Ectodermal cell (in vitro differentiated cells): ENCODE results near the gene TGIF2LY. TPM values are rescaled to one million over a fixed set of nuclear protein-coding genes. Genes with fewer than 3 reads are reported as not detected.
"Not testable (repeated sequence)": the region's sequence is repeated elsewhere in the genome, so short reads cannot be mapped to it uniquely, and the experiment has no call there.

Experiments used
- H3K27ac ChIP-seq: 2 replicates; pipeline ENCODE4 v1.7.0; 2013; ENCODE audit warnings: mild to moderate bottlenecking, low read depth, low read length; ENCODE audit not compliant: insufficient read depth, poor library complexity, severe bottlenecking
- H3K27me3 ChIP-seq: 2 replicates; pipeline ENCODE4 v1.7.0; 2013; ENCODE audit warnings: mild to moderate bottlenecking, low read length; ENCODE audit not compliant: insufficient read depth, control insufficient read depth, poor library complexity, severe bottlenecking
- H3K36me3 ChIP-seq: one replicate; pipeline ENCODE4 v1.7.0; 2013; ENCODE audit warnings: low read length; ENCODE audit not compliant: control insufficient read depth, insufficient read depth
- H3K4me1 ChIP-seq: one replicate; pipeline ENCODE4 v1.7.0; 2013; ENCODE audit warnings: low read length; ENCODE audit not compliant: control insufficient read depth, insufficient read depth
- H3K4me3 ChIP-seq: 2 replicates; pipeline ENCODE4 v1.7.0; 2013; ENCODE audit warnings: low read depth, low read length, control low read depth; ENCODE audit not compliant: insufficient read depth
- H3K9me3 ChIP-seq: 2 replicates; pipeline ENCODE4 v1.7.0; 2013; ENCODE audit warnings: mild to moderate bottlenecking, low read length, moderate library complexity; ENCODE audit not compliant: control insufficient read depth
- WGBS, 2 experiments: methylation state at CpG; one replicate each; pipeline ENCODE4 v1.1.7; 2013; ENCODE audit warnings: missing lambda C conversion rate in 2 of 2; 5-methylcytosine and 5-hydroxymethylcytosine counted together
- polyA plus RNA-seq, 4 experiments: library from polyadenylated mRNA; stranded (reverse); fragments of 50-300 nt; gene quantifications; one replicate each; pipeline ENCODE4 v1.2.3, GENCODE V29; 2013

Gene TGIF2LY
- polyA plus RNA-seq (2013, experiment 1 of 4), result not detected
- polyA plus RNA-seq (2013, experiment 2 of 4), result not detected
- polyA plus RNA-seq (2013, experiment 3 of 4), result not detected
- polyA plus RNA-seq (2013, experiment 4 of 4), result not detected

DNA sequence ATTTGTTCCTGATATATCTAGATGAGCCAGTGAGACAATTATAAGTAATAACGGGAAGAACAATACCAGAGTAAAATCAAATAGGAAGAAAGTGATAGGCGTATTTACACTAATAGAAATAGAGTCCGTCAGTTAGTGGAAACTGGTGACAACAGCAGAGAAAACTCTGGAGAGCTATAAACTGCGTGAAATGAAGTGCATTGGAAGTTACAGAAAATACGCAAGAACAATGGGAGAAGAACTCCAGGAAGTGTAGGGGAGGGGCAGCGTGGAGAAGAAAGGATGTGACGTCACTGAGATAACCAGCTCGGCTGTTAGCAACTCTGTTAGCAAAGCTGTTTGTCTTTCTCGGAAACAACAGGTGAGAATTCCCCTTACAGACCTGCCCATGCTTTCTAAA lies at the start of gene TGIF2LY:
Gene TGIF2LY (plus strand): TSS at position 301 of the 400 bp plus-strand sequence. CDS start 178 bp downstream, outside the sequence.
- H3K4me3 ChIP-seq, H3K9me3 ChIP-seq, H3K27ac ChIP-seq, H3K27me3 ChIP-seq, H3K36me3 ChIP-seq, H3K4me1 ChIP-seq: not testable (repeated sequence)
- WGBS, 2 experiments, result 90 to 93% methylated on average over 9 of the region's 9 CpGs
